ENCODE results near the gene RNF135. TPM values are rescaled to one million over a fixed set of nuclear protein-coding genes. Genes with fewer than 3 reads are reported as not detected.

RNF135 gene
- polyA plus RNA-seq, 1 of the 3 experiments (the other 2 are of a cell fraction), result not detected

GRCh38 chr17:30969989-30970830, 629 bp upstream of the RNF135 start:
- H3K36me3 ChIP-seq (replicated peaks in 1 of 2; ENCODE audit: control insufficient read depth in 1 of 2, insufficient read depth in 2 of 2, low read length in 1 of 2), result no peaks in the 10 kb centered on the region
- H3K27me3 ChIP-seq (ENCODE audit: insufficient read depth), result no peaks in the 10 kb centered on the region
- no peak overlapping the region for H3K9ac ChIP-seq
- CTCF ChIA-PET, result no interaction called here
- no peak overlapping the region for H3K27ac ChIP-seq (ENCODE audit: low read depth in 2 of 2, low read length in 1 of 2)
- H3K79me2 ChIP-seq (ENCODE audit: insufficient read depth), result no peaks in the 10 kb centered on the region
- H3K9me3 ChIP-seq, result no peaks in the 10 kb centered on the region
- no peaks in the 10 kb centered on the region for H3F3A ChIP-seq (replicated peaks; ENCODE audit: insufficient read depth)
- H4K20me1 ChIP-seq (ENCODE audit: insufficient read depth), result no peaks in the 10 kb centered on the region
- H2AFZ ChIP-seq (ENCODE audit: low read depth), result no peak overlapping the region
- no peak overlapping the region for H3K4me2 ChIP-seq
- no peaks in the 10 kb centered on the region for H3K9me2 ChIP-seq
- no peak for TF ChIP-seq FOXM1 (IDR thresholded peaks at IDR 0.05; ENCODE audit: low read depth)
- TF ChIP-seq, protein P1, sequence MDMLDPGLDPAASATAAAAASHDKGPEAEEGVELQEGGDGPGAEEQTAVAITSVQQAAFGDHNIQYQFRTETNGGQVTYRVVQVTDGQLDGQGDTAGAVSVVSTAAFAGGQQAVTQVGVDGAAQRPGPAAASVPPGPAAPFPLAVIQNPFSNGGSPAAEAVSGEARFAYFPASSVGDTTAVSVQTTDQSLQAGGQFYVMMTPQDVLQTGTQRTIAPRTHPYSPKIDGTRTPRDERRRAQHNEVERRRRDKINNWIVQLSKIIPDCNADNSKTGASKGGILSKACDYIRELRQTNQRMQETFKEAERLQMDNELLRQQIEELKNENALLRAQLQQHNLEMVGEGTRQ (IDR thresholded peaks at IDR 0.05; ENCODE audit: borderline replicate concordance, low read depth, low read length), result no peak
- TF ChIP-seq, protein P2, sequence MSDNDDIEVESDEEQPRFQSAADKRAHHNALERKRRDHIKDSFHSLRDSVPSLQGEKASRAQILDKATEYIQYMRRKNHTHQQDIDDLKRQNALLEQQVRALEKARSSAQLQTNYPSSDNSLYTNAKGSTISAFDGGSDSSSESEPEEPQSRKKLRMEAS (IDR thresholded peaks at IDR 0.05; ENCODE audit: low read depth), result no peak
- TF ChIP-seq USF1 (IDR thresholded peaks at IDR 0.05; ENCODE audit: borderline replicate concordance, low read depth), result no peak
- no peak for TF ChIP-seq YY1 (IDR thresholded peaks at IDR 0.05; ENCODE audit: low read depth)
- TF ChIP-seq TCF12 (IDR thresholded peaks at IDR 0.05), result no peak
- no peak for TF ChIP-seq REST (IDR thresholded peaks at IDR 0.05; ENCODE audit: low read depth, low read length)
- no peak for TF ChIP-seq EZH2phosphoT487 (IDR thresholded peaks at IDR 0.05; ENCODE audit: borderline replicate concordance, low read depth)
- TF ChIP-seq NRF1 (IDR thresholded peaks at IDR 0.05; ENCODE audit: low read depth, low read length), result no peak
- 72% methylated on average over 29 of the region's 31 CpGs for WGBS (ENCODE audit: low lambda C conversion rate)
- POLR2A ChIA-PET, result no interaction called here
- no peaks in the 10 kb centered on the region for H3K4me1 ChIP-seq (ENCODE audit: control insufficient read depth in 1 of 2, insufficient read depth in 2 of 2, low read depth in 1 of 2, low read length in 1 of 2)
- no peak overlapping the region for H3K4me3 ChIP-seq (ENCODE audit: low read depth in 2 of 2, low read length in 1 of 2)
- DNase-seq, result no peak

Measured in SK-N-SH (cell line).